Thyroid gland (tissue), 4 donors: ENCODE results near the gene KCNA5.

Source experiments
- POLR2A ChIP-seq, 2 donors: fragments of 450-650 bp; IDR thresholded peaks; one replicate each; pipeline ENCODE4 v1.6.1; 2017; ENCODE audit warnings: antibody characterized with exemption in 2 of 2, mild to moderate bottlenecking in 2 of 2, moderate library complexity in 1 of 2
- TF ChIP-seq, protein P1 (sequence below), 6 experiments: fragments of 200-600 bp in 3 of 6; fragments of 450-650 bp in 3 of 6; sonication (generic) in 3 of 6; IDR thresholded peaks; one replicate each; pipeline ENCODE4 v1.5.1; 2016 to 2019; ENCODE audit warnings: antibody characterized with exemption in 6 of 6, mild to moderate bottlenecking in 2 of 6, inconsistent platforms in 1 of 6, moderate library complexity in 1 of 6

DNA sequence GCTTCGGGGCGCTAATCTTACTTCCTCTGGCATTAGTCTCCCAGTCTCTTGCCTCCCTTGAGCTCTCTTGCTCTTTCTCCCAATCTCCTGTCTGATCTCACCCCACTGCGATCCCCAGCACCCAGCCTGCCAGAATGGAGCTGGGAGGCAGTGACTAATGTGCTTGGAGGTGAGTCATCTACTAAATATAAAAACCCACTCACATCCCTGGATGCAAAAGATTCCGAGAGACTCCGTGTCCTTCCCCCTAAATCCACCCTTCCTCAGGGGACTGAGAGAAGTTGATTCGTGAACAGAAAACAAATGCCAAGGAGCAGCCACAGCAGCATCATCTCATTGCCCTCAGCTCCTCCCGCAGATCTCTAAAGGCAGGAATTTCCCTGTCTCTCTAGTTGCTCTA is 45.7 kb upstream of the KCNA5 start:
- TF ChIP-seq, protein P1, sequence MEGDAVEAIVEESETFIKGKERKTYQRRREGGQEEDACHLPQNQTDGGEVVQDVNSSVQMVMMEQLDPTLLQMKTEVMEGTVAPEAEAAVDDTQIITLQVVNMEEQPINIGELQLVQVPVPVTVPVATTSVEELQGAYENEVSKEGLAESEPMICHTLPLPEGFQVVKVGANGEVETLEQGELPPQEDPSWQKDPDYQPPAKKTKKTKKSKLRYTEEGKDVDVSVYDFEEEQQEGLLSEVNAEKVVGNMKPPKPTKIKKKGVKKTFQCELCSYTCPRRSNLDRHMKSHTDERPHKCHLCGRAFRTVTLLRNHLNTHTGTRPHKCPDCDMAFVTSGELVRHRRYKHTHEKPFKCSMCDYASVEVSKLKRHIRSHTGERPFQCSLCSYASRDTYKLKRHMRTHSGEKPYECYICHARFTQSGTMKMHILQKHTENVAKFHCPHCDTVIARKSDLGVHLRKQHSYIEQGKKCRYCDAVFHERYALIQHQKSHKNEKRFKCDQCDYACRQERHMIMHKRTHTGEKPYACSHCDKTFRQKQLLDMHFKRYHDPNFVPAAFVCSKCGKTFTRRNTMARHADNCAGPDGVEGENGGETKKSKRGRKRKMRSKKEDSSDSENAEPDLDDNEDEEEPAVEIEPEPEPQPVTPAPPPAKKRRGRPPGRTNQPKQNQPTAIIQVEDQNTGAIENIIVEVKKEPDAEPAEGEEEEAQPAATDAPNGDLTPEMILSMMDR (IDR thresholded peaks at IDR 0.05), result no peak
- no peak for TF ChIP-seq POLR2A (IDR thresholded peaks at IDR 0.05)
